HG03354 (cell line): ENCODE results near the gene HP1BP3.
"Not testable (repeated sequence)": the region's sequence is repeated elsewhere in the genome, so short reads cannot be mapped to it uniquely, and the experiment has no call there.

Experiments used
- ATAC-seq: cut with Tn5 transposase; IDR thresholded peaks from one replicate; pipeline ENCODE4 v1.9.1; 2021; ENCODE audit warnings: mild to moderate bottlenecking; ENCODE audit not compliant: unreplicated experiment, poor library complexity, severe bottlenecking

The HP1BP3 gene

GRCh38 chr1:20729155-20729931 lies 57.8 kb downstream of the HP1BP3 start:
- no peak for ATAC-seq

- no peak for ATAC-seq
Measured at GRCh38 chr1:20728371-20729154, 58.5 kb downstream of the HP1BP3 start.

- ATAC-seq: no peak
Measured at GRCh38 chr1:20727746-20728316, 59.3 kb downstream of the HP1BP3 start.

- no peak for ATAC-seq
Measured at GRCh38 chr1:20726932-20727745, 60.0 kb downstream of the HP1BP3 start.

- no peak for ATAC-seq
Measured at GRCh38 chr1:20726118-20726911, 60.8 kb downstream of the HP1BP3 start.

- ATAC-seq: no peak
Measured at GRCh38 chr1:20725189-20726117, 61.7 kb downstream of the HP1BP3 start.

GRCh38 chr1:20724364-20725188 lies 62.5 kb downstream of the HP1BP3 start:
- no peak for ATAC-seq

GRCh38 chr1:20723537-20724363 lies 63.4 kb downstream of the HP1BP3 start:
- no peak for ATAC-seq

- no peak for ATAC-seq
Measured at GRCh38 chr1:20723159-20723536, 64.0 kb downstream of the HP1BP3 start.

GRCh38 chr1:20721117-20722061 lies 65.7 kb downstream of the HP1BP3 start:
- ATAC-seq: no peak

- no peak for ATAC-seq
Measured at GRCh38 chr1:20720631-20721091, 66.4 kb downstream of the HP1BP3 start.

GRCh38 chr1:20719871-20720620 lies 67.1 kb downstream of the HP1BP3 start:
- no peak for ATAC-seq

- ATAC-seq: no peak
Measured at GRCh38 chr1:20719261-20719660, 67.8 kb downstream of the HP1BP3 start.

- not testable (repeated sequence) for ATAC-seq
Measured at GRCh38 chr1:20718343-20718882, 68.7 kb downstream of the HP1BP3 start.
